Stimulated activated CD8-positive, alpha-beta memory T cell treated with anti-CD3 and anti-CD28 coated beads, Interleukin-7, amount 100 ng/mL, for 4 hours (primary cell): ENCODE measurements around the gene KCNK13.

Experiments
- DNase-seq, 2 donors: peaks; one replicate each; pipeline ENCODE4 v3.0.0-alpha.2; 2020; ENCODE audit warnings: low read depth in 2 of 2

Gene KCNK13

GRCh38 chr14:90132821-90133570 is 71.2 kb downstream of the KCNK13 start:
- DNase-seq, result no peak

- DNase-seq, result no peak
These were observed 75.1 kb downstream of the KCNK13 start for GRCh38 chr14:90136904-90137303.

GRCh38 chr14:90137807-90138206 is 76.0 kb downstream of the KCNK13 start:
- no peak for DNase-seq

GRCh38 chr14:90139199-90139598 is 77.4 kb downstream of the KCNK13 start:
- no peak for DNase-seq

- no peak for DNase-seq
These were observed 78.6 kb downstream of the KCNK13 start for GRCh38 chr14:90140298-90140955.

GRCh38 chr14:90140956-90141316 is 79.1 kb downstream of the KCNK13 start:
- DNase-seq, result no peak

GRCh38 chr14:90153429-90153828 is 91.6 kb downstream of the KCNK13 start:
- no peak for DNase-seq

- no peak for DNase-seq
These were observed 92.3 kb downstream of the KCNK13 start for GRCh38 chr14:90154110-90154509.

- no peak for DNase-seq
These were observed 97.4 kb downstream of the KCNK13 start for GRCh38 chr14:90159146-90159545.

- DNase-seq, result no peak
These were observed 97.9 kb downstream of the KCNK13 start for GRCh38 chr14:90159688-90160087.

- DNase-seq, result no peak
These were observed 99.3 kb downstream of the KCNK13 start for GRCh38 chr14:90161129-90161528.

- DNase-seq, result no peak
These were observed 106.8 kb downstream of the KCNK13 start for GRCh38 chr14:90168425-90169105.

GRCh38 chr14:90175631-90176030 is 113.8 kb downstream of the KCNK13 start:
- no peak for DNase-seq

- no peak for DNase-seq
These were observed 115.9 kb downstream of the KCNK13 start for GRCh38 chr14:90177539-90178189.

GRCh38 chr14:90179357-90179756 is 117.6 kb downstream of the KCNK13 start:
- no peak for DNase-seq

GRCh38 chr14:90179809-90180779 is 118.3 kb downstream of the KCNK13 start:
- no peak for DNase-seq

GRCh38 chr14:90184094-90184493 is 122.3 kb downstream of the KCNK13 start:
- DNase-seq, result no peak

- no peak for DNase-seq
These were observed 122.9 kb downstream of the KCNK13 start for GRCh38 chr14:90184571-90185266.

- no peak for DNase-seq
These were observed 126.8 kb downstream of the KCNK13 start for GRCh38 chr14:90188588-90188987.

- no peak for DNase-seq
These were observed 129.4 kb downstream of the KCNK13 start for GRCh38 chr14:90191154-90191553.

GRCh38 chr14:90191585-90191984 is 129.8 kb downstream of the KCNK13 start:
- DNase-seq, result no peak
